ENCODE measurements around the gene ISX. TPM values are rescaled to one million over a fixed set of nuclear protein-coding genes. Genes with fewer than 3 reads are reported as not detected.

Gene ISX
- total RNA-seq = not detected

DNA sequence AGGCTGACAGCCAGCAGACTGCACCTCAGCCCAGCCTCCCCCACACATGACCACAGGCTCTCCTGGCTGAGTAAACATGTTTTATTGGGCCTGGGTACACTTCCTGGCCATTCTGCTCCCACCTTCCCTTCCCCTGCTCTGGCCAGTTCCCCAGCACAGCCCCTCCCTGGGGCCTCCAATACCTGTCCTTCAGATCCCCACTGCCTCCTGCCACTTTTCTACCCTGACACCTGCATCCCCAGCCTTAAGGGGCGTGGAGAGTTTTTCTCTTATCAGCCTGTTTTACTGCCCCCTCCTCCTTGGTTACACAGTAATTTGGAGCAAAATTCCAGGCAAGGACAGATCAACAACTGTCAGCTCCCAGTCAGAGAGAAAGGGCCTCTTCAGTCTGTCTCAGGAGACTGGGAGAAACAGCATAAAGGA is at the start of gene ISX:
TSS of gene ISX (plus strand) at position 363 of the 423 bp plus-strand sequence. CDS start 930 bp downstream, outside the sequence.
- TF ChIP-seq, protein P1, sequence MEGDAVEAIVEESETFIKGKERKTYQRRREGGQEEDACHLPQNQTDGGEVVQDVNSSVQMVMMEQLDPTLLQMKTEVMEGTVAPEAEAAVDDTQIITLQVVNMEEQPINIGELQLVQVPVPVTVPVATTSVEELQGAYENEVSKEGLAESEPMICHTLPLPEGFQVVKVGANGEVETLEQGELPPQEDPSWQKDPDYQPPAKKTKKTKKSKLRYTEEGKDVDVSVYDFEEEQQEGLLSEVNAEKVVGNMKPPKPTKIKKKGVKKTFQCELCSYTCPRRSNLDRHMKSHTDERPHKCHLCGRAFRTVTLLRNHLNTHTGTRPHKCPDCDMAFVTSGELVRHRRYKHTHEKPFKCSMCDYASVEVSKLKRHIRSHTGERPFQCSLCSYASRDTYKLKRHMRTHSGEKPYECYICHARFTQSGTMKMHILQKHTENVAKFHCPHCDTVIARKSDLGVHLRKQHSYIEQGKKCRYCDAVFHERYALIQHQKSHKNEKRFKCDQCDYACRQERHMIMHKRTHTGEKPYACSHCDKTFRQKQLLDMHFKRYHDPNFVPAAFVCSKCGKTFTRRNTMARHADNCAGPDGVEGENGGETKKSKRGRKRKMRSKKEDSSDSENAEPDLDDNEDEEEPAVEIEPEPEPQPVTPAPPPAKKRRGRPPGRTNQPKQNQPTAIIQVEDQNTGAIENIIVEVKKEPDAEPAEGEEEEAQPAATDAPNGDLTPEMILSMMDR (IDR thresholded peaks at IDR 0.05; ENCODE audit: low read depth) = no peak

DNA sequence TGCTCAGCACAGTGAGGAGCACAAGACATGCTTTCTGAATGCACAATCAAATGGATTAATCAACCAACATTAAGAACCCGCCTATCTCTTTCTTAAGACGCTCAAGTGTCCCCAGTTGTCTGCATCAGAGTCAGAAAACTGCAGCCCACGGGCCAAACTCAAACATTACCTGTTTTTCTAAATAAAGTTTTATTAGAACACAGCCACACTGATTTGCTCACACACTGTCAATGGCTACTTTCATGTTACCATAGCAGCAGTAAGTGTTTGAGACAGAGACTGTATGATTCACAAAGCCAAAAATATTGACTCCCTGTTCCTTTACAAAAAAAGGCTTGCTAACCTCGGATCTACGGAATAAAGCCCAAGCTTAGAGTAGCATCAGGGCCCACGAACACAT is 49.0 kb upstream of the ISX start:
- TF ChIP-seq, protein P1 (IDR thresholded peaks at IDR 0.05; ENCODE audit: low read depth) = no peak

DNA sequence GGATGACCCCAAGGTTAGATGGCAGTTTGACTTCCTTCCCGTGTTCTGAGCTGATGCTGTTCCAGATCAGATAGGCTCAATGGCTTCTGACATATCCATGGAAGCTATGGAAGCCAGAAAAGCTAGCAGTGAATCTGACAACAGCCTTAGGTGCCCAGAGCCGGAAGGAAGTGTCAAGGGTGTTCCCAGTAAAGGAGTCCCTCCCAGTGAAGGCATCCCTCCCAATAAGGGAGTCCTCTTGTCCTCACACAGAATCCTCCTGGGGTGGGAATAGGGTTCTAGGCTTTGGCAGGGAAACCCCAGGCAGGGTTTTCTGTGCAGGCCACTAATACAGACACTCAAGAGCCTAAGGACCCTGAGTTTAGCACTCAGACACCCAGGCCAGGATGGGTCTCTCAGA is 47.0 kb upstream of the ISX start:
- TF ChIP-seq, protein P1 (IDR thresholded peaks at IDR 0.05; ENCODE audit: low read depth) = no peak

DNA sequence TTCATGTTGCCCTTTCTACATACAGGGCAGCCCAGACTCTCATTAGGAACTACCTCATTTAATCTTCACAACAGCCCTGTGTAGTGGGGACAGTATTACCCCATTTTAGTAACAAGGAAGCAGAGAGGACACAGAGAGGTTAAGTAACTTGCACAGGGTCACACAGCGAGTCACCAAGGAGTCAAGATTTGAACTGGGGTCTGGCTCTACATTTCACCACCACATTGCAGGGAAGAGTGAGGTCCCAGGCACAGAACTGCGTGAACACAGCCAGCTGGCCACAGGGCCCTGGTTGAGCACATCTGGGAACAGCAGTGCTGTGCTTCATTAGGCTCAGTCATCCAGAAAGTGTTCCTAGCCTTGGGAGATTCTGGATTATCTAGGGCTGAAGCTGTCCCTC is 45.4 kb upstream of the ISX start:
- TF ChIP-seq, protein P1 (IDR thresholded peaks at IDR 0.05; ENCODE audit: low read depth) = no peak

DNA sequence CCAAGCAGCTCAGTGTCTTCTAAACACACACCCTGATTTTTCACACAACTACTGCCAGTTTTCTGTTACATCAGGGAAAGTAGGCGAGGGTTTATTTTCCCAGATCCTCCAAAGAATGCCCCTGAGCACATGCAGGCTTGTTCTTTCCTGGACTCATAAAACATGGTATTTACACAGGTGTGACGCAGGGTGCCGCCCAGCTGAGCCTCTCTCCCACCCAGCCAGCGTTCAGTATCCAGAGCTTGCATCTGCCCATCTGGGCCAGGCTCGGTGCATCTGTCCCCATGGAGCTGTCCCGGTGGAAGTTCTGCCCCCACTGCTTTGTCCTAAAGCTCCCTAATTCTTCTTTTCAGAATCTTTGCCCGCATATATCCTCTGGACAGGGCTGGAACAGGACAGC is 44.8 kb upstream of the ISX start:
- TF ChIP-seq, protein P1 (IDR thresholded peaks at IDR 0.05; ENCODE audit: low read depth) = no peak

DNA sequence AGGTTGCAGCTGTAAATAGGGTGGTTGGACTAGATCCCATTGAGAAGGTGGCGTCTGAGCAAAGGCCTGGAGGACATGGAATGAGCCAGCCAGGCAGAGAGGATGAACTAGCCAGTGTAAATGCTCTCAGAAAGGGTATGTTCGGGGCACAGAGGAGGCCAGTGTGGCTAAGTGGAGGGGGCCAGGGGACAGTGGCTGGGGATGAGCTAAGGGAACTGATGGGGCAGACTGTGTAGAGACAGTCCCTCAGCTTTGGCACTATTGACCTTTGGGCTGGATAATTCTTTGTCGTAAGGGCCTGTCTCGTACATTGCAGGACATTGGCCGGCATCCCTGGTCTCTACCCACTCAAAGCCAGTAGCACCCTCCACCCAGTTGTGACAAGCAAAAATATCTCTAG is 43.7 kb upstream of the ISX start:
- TF ChIP-seq, protein P1 (IDR thresholded peaks at IDR 0.05; ENCODE audit: low read depth) = no peak

DNA sequence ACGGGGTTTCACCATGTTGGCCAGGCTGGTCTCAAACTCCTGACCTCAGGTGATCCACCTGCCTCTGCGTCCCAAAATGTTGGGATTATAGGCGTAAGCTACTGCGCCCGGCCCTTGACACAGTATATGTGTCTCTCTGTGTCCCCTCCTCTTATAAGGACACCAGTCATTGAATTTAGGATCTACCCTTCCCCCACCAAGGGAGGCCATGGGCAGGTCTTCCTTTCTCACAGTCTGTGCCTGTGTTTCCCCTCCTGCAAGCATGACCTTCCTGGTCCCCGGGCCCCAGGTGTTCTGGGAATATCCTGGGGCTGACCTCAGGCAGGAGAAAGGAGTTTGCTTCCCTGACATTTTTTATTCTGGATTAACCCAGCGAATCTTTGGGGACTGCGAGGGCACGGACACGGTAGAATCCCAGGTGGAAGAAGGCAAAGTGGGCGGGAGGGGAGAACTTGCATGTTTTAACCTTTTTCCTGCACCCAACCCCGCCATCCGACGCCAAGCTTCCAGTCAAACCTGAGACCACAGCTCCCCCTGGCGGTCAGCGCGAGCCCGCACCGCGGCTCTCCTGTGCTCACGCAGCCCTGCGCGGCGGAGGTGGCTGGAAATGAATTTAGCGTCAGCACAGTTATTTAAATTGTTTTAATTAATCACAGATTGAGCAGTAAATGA is 42.1 kb upstream of the ISX start:
- TF ChIP-seq, protein P1 (IDR thresholded peaks at IDR 0.05; ENCODE audit: low read depth) = no peak

Measured in subcutaneous adipose tissue (tissue), 4 donors.